HCT116 (cell line): Measurements from ENCODE around the gene TRAF3. TPM values are rescaled to one million over a fixed set of nuclear protein-coding genes. Genes with fewer than 3 reads are reported as not detected.

Experiments
- ATAC-seq: fragments of 200-7000 bp; cut with Tn5 transposase; 2 replicates; pipeline ENCODE4 v1.9.1; 2020; ENCODE audit warnings: mild to moderate bottlenecking, moderate library complexity
- BruUV-seq: library from RNA; stranded (reverse); fragments of 400-500 nt; replicated peaks from 2 replicates; lab custom pipeline; 2021; lab: Mats Ljungman, UMichigan
- CTCF ChIA-PET: fragments of 300-600 bp; sonication (Branson Sonifier 250); formaldehyde crosslinking; loops from one replicate; lab custom pipeline; 2021; ENCODE audit warnings: antibody characterized with exemption; lab: Charles Lee
- POLR2A ChIA-PET: fragments of 300-600, 350-600 bp; sonication (Branson Sonifier 250); formaldehyde crosslinking; loops from one replicate; lab custom pipeline; 2021; ENCODE audit warnings: antibody characterized with exemption; lab: Charles Lee
- RAD21 ChIA-PET, 2 experiments: fragments of 300-600 bp; sonication (Branson Sonifier 250); formaldehyde crosslinking; loops; one replicate each; lab custom pipeline; 2023; ENCODE audit warnings: low total read pairs in 2 of 2; ENCODE audit not compliant: uncharacterized antibody in 2 of 2, unreplicated experiment in 2 of 2, low non-redundant PET in 1 of 2; lab: Charles Lee
- DNase-seq: peaks from one replicate; pipeline ENCODE4 v3.0.0-alpha.2; 2010; ENCODE audit warnings: low read depth, low spot score
- H2AFZ ChIP-seq: fragments of 200-600 bp; shearing (Covaris generic), sonication (generic); 2 replicates; pipeline ENCODE4 v1.6.1; 2017; ENCODE audit warnings: low read depth, mixed run types, mixed read lengths, antibody characterized with exemption, low read length; ENCODE audit not compliant: poor library complexity, severe bottlenecking
- H3K27ac ChIP-seq: 2 replicates; pipeline ENCODE4 v1.5.1; 2012; ENCODE audit warnings: low read depth, low read length
- H3K27me3 ChIP-seq: fragments of 200-600 bp; sonication (generic); 2 replicates; pipeline ENCODE4 v1.6.1; 2016; ENCODE audit warnings: mixed run types, low read length, mixed read lengths; ENCODE audit not compliant: insufficient read depth
- H3K36me3 ChIP-seq, 2 experiments: fragments of 200-500 bp in 1 of 2; fragments of 200-600 bp in 1 of 2; sonication (Bioruptor generic) in 1 of 2; sonication (generic) in 1 of 2; 2 replicates each; pipeline versions ENCODE4 v1.5.1 to v1.6.1; 2014 to 2016; ENCODE audit warnings: low read length in 2 of 2, inconsistent platforms in 1 of 2, mixed read lengths in 1 of 2, mixed run types in 1 of 2; ENCODE audit not compliant: insufficient read depth in 2 of 2, control insufficient read depth in 1 of 2
- H3K4me1 ChIP-seq, 2 experiments: fragments of 200-600 bp in 1 of 2; sonication (generic) in 1 of 2; 2 replicates each; pipeline versions ENCODE4 v1.5.1 to v1.6.1; 2012 to 2017; ENCODE audit warnings: low read length in 2 of 2, inconsistent platforms in 1 of 2, mild to moderate bottlenecking in 1 of 2, mixed read lengths in 1 of 2, mixed run types in 1 of 2, moderate library complexity in 1 of 2; ENCODE audit not compliant: insufficient read depth in 2 of 2, control insufficient read depth in 1 of 2
- H3K4me2 ChIP-seq: fragments of 200-600 bp; sonication (generic); 2 replicates; pipeline ENCODE4 v1.6.1; 2017; ENCODE audit warnings: mixed run types, low read length, mixed read lengths
- H3K4me3 ChIP-seq, 2 experiments: fragments of 200-600 bp in 1 of 2; sonication (generic) in 1 of 2; replicated peaks in 1 of 2; 2 replicates each; pipeline ENCODE4 v1.5.1; 2011 to 2016; ENCODE audit warnings: low read length in 2 of 2, control low read depth in 1 of 2, low read depth in 1 of 2, mild to moderate bottlenecking in 1 of 2, mixed read lengths in 1 of 2, mixed run types in 1 of 2
- H3K79me2 ChIP-seq: fragments of 200-600 bp; sonication (generic); 2 replicates; pipeline ENCODE4 v1.6.1; 2017; ENCODE audit warnings: mild to moderate bottlenecking, mixed run types, low read length, moderate library complexity, mixed read lengths; ENCODE audit not compliant: insufficient read depth
- H3K9ac ChIP-seq: fragments of 200-600 bp; sonication (generic); 2 replicates; pipeline ENCODE4 v1.6.1; 2016; ENCODE audit warnings: low read length, mixed read lengths
- H3K9me2 ChIP-seq: fragments of 200-600 bp; sonication (generic), shearing (Covaris generic); 2 replicates; pipeline ENCODE4 v1.6.1; 2017; ENCODE audit warnings: mixed run types, mild to moderate bottlenecking, moderate library complexity; ENCODE audit not compliant: insufficient read depth
- H3K9me3 ChIP-seq, 2 experiments: fragments of 200-500 bp in 1 of 2; fragments of 200-600 bp in 1 of 2; sonication (Bioruptor generic) in 1 of 2; sonication (generic) in 1 of 2; 2 replicates each; pipeline ENCODE4 v1.6.1; 2014 to 2017; ENCODE audit warnings: low read length in 2 of 2, mixed read lengths in 2 of 2, inconsistent platforms in 1 of 2, low read depth in 1 of 2, mild to moderate bottlenecking in 1 of 2, mixed run types in 1 of 2, moderate library complexity in 1 of 2; ENCODE audit not compliant: control insufficient read depth in 1 of 2, insufficient read depth in 1 of 2
- H4K20me1 ChIP-seq: fragments of 200-600 bp; sonication (generic), shearing (Covaris generic); 2 replicates; pipeline ENCODE4 v1.6.1; 2017; ENCODE audit warnings: mixed run types, mild to moderate bottlenecking, moderate library complexity; ENCODE audit not compliant: insufficient read depth
- ATF3 ChIP-seq: IDR thresholded peaks from 2 replicates; pipeline ENCODE4 v1.6.1; 2012
- CBX3 ChIP-seq: IDR thresholded peaks from 2 replicates; pipeline ENCODE4 v1.6.1; 2012; ENCODE audit warnings: low read depth
- CTCF ChIP-seq, 3 experiments: fragments of 200-600 bp in 1 of 3; sonication (generic) in 1 of 3; IDR thresholded peaks in 2 of 3; conservative IDR thresholded peaks in 1 of 3; 2 replicates each; pipeline ENCODE4 v1.5.1; 2012 to 2017; ENCODE audit warnings: low read depth in 2 of 3, low read length in 2 of 3, antibody characterized with exemption in 1 of 3, borderline replicate concordance in 1 of 3, control low read depth in 1 of 3, mild to moderate bottlenecking in 1 of 3, mixed read lengths in 1 of 3, mixed run types in 1 of 3, moderate library complexity in 1 of 3; ENCODE audit not compliant: insufficient read depth in 1 of 3
- EGR1 ChIP-seq: IDR thresholded peaks from 2 replicates; pipeline ENCODE4 v1.6.1; 2012; ENCODE audit warnings: low read depth
- ELF1 ChIP-seq: IDR thresholded peaks from 2 replicates; pipeline ENCODE4 v1.6.1; 2012; ENCODE audit warnings: low read depth, borderline replicate concordance
- EZH2 ChIP-seq: fragments of 200-600 bp; sonication (generic); IDR thresholded peaks from 2 replicates; pipeline ENCODE4 v1.6.1; 2017; ENCODE audit warnings: antibody characterized with exemption, mixed run types
- FOSL1 ChIP-seq: IDR thresholded peaks from 2 replicates; pipeline ENCODE4 v1.6.1; 2012; ENCODE audit warnings: low read depth
- JUND ChIP-seq: IDR thresholded peaks from 2 replicates; pipeline ENCODE4 v1.6.1; 2012
- POLR2A ChIP-seq: IDR thresholded peaks from 2 replicates; pipeline ENCODE4 v1.7.0; 2011; ENCODE audit warnings: borderline replicate concordance; ENCODE audit not compliant: insufficient read depth, insufficient read length; ENCODE audit errors: extremely low read depth
- RAD21 ChIP-seq: IDR thresholded peaks from 2 replicates; pipeline ENCODE4 v1.6.1; 2012; ENCODE audit warnings: low read depth, mild to moderate bottlenecking
- REST ChIP-seq: IDR thresholded peaks from 2 replicates; pipeline ENCODE4 v1.6.1; 2012; ENCODE audit warnings: low read depth
- SIN3A ChIP-seq: IDR thresholded peaks from 2 replicates; pipeline ENCODE4 v1.6.1; 2012; ENCODE audit warnings: low read depth
- SP1 ChIP-seq: IDR thresholded peaks from 2 replicates; pipeline ENCODE4 v1.6.1; 2012; ENCODE audit warnings: low read depth
- SRF ChIP-seq: IDR thresholded peaks from 2 replicates; pipeline ENCODE4 v1.6.1; 2012; ENCODE audit warnings: low read depth
- TCF7L2 ChIP-seq: IDR thresholded peaks from 2 replicates; pipeline ENCODE4 v1.7.0; 2011; ENCODE audit warnings: borderline replicate concordance, inconsistent platforms; ENCODE audit not compliant: insufficient read depth, insufficient read length; ENCODE audit errors: extremely low read depth
- ZBTB33 ChIP-seq: IDR thresholded peaks from 2 replicates; pipeline ENCODE4 v1.6.1; 2011; ENCODE audit warnings: mild to moderate bottlenecking, low read length, moderate library complexity; ENCODE audit not compliant: insufficient replicate concordance; ENCODE audit errors: extremely low read depth
- ZFX ChIP-seq: fragments of 450-650 bp; IDR thresholded peaks from 2 replicates; pipeline ENCODE4 v1.6.1; 2017
- intact Hi-C: fragments of 100-400 bp; cut with micrococcal nuclease; formaldehyde crosslinking; loops from 2 replicates; pipeline ENCODE4 v1.10.0; 2022
- total RNA-seq: library from RNA; stranded (reverse); gene quantifications from one replicate; pipeline ENCODE4 v1.2.1, GENCODE V29; 2021; ENCODE audit not compliant: unreplicated experiment

Gene TRAF3
- total RNA-seq, 1 experiment from 2014 or later = 32.1 TPM

GRCh38 chr14:102939329-102939728 lies 162.1 kb downstream of the TRAF3 start (continued):
- TF ChIP-seq REST (no peak), SRF (no peak), FOSL1 (no peak), JUND (no peak)
- TF ChIP-seq, all 23 proteins: peak for 0

DNA sequence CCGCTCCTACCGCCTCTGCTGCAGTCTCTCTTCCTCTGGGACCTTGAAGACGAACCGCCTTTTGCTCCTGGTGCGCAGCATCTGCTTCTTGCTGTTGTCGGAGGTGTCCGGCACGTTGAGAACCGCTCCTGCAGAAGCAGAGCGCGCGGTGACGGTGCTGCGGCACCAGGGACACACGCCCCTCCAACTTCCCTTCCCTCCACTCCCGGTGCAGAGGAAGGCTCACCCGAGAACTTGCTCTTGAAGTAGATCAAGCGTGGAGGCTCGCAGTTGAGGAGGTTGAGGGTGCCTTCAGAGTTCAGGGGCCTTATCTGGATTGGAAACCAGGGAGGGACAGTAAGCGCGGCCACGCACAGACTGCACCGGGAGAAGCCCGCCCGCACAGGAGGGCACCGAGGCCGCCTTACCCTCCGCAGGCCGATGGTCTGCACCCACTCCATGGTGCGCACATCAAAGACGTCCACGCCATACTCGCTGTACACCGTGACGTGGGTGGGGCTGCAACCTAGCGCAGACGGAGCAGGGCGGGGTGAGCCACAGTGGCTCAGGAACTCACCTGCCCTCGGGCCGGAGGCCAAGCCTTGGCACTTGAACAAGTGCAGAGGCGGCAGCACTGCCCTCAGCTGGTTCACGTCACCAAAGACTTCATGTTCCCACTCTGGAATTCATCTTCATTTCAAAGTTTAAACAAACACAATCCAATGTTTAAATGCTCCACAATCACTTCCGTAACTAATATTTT lies 162.7 kb downstream of the TRAF3 start:
- no peak; the same call in 1 of the 2 replicates for ATAC-seq
- Histone ChIP-seq H3K4me2 (no peak overlapping the region), H2AFZ (no peak overlapping the region), H3K79me2 (no peaks in the 10 kb centered on the region), H4K20me1 (no peaks in the 10 kb centered on the region), H3K27me3 (no peaks in the 10 kb centered on the region), H3K9me2 (no peaks in the 10 kb centered on the region), H3K9ac (no peak overlapping the region), H3K9me3 (no peaks in the 10 kb centered on the region), H3K36me3 (peaks cover 14 to 27% of the 10 kb centered on the region in 2 experiments; a peak in 2 of 4 replicates), H3K27ac (no peak overlapping the region), H3K4me3 (no peak overlapping the region), H3K4me1 (no peaks in the 10 kb centered on the region)
- intact Hi-C loops = no loop called here
- TF ChIP-seq TCF7L2 (no peak), CTCF (IDR thresholded peaks at IDR 0.05 in 2 of 3, conservative IDR thresholded peaks at IDR 0.05 in 1 of 3; ENCODE audit: borderline replicate concordance in 1 of 3, insufficient read depth in 1 of 3, low read depth in 2 of 3, low read length in 2 of 3) (no peak), SRF (no peak), ZBTB33 (no peak), JUND (no peak), ELF1 (no peak), POLR2A (no peak), ATF3 (no peak), RAD21 (no peak), EGR1 (no peak), EZH2 (no peak), SP1 (no peak), CBX3 (no peak), ZFX (no peak), SIN3A (no peak)
- CTCF ChIA-PET = no interaction called here
- POLR2A ChIA-PET = no interaction called here
- RAD21 ChIA-PET = no interaction called here
- DNase-seq = no peak
- BruUV-seq = no TSS peak
